Activated CD8-positive, alpha-beta T cell treated with anti-CD3 and anti-CD28 coated beads for 36 hours (primary cell): ENCODE data around the gene CUBN. TPM values are rescaled to one million over a fixed set of nuclear protein-coding genes. Genes with fewer than 3 reads are reported as not detected.
A peak's percentile ranks its signal among the peaks of the same experiment; 100 is the strongest.
"Not testable (repeated sequence)": the region's sequence is repeated elsewhere in the genome, so short reads cannot be mapped to it uniquely, and the experiment has no call there.

Experiments used
- ATAC-seq: fragments of 200-7000 bp; cut with Tn5 transposase; one replicate; pipeline ENCODE4 v1.10.0; 2021; ENCODE audit warnings: mild to moderate bottlenecking, moderate library complexity
- CTCF ChIA-PET: fragments of 350-600 bp; sonication (Branson Sonifier 250); formaldehyde crosslinking; loops from one replicate; lab custom pipeline; 2021; ENCODE audit warnings: antibody characterized with exemption; lab: Charles Lee
- POLR2A ChIA-PET: fragments of 350-600 bp; sonication (Branson Sonifier 250); formaldehyde crosslinking; loops from one replicate; lab custom pipeline; 2021; ENCODE audit warnings: antibody characterized with exemption; lab: Charles Lee
- DNase-seq: peaks from one replicate; pipeline ENCODE4 v3.0.0-alpha.2; 2020
- H3K27ac Mint-ChIP-seq: one replicate; pipeline ENCODE4 v1.8.0; 2021; ENCODE audit warnings: mild to moderate bottlenecking, mixed read lengths
- H3K27me3 Mint-ChIP-seq: one replicate; pipeline ENCODE4 v1.8.0; 2021; ENCODE audit warnings: mixed read lengths
- H3K36me3 Mint-ChIP-seq: one replicate; pipeline ENCODE4 v1.8.0; 2021; ENCODE audit warnings: low read depth, mixed read lengths
- H3K4me1 Mint-ChIP-seq: one replicate; pipeline ENCODE4 v1.8.0; 2021; ENCODE audit warnings: low read depth, mixed read lengths
- H3K4me3 Mint-ChIP-seq: one replicate; pipeline ENCODE4 v1.8.0; 2021; ENCODE audit warnings: mild to moderate bottlenecking, moderate library complexity, mixed read lengths
- H3K9me3 Mint-ChIP-seq: one replicate; pipeline ENCODE4 v1.8.0; 2021; ENCODE audit warnings: mixed read lengths
- intact Hi-C: fragments of 100-400 bp; cut with micrococcal nuclease; formaldehyde crosslinking; loops from one replicate; pipeline ENCODE4 v1.10.0; 2022
- total RNA-seq, 2 experiments: library from RNA; stranded (reverse); gene quantifications; one replicate each; pipeline ENCODE4 v1.2.3, GENCODE V29; 2021
- TF ChIP-seq, protein P1 (sequence below): fragments of 200-600 bp; IDR thresholded peaks from one replicate; pipeline ENCODE4 v1.8.0; 2022; ENCODE audit warnings: antibody characterized with exemption, mild to moderate bottlenecking

CUBN gene
- total RNA-seq, 2 experiments from 2014 or later: 0.38 to 0.65 TPM

DNA sequence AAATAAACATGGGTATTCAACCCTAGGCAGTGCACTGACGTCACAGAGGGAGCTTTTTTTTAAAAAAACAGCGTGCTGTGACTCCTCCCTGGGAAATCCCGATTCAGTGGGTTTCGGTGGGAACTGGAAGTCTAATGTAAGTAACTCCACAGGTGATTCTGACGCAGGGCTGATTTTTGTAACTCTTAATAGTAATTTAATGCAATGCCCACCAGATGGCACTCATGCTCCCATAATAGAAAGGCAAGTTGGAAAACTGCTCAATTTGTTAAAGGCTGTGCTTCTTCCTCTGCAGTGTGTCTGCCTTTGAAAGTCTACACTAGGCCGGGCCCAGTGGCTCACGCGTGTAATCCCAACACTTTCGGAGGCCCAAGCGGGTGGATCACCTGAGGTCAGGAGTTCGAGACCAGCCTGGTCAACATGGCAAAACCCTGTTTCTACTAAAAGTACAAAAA, 301.5 kb downstream of the CUBN start:
- Mint-ChIP-seq H3K27ac (no peak overlapping the region), H3K36me3 (no peaks in the 10 kb centered on the region), H3K27me3 (no peaks in the 10 kb centered on the region), H3K4me1 (no peaks in the 10 kb centered on the region), H3K4me3 (no peak overlapping the region), H3K9me3 (no peaks in the 10 kb centered on the region)
- POLR2A ChIA-PET: interaction anchor here (0.6 to 1.6 kb wide), 4 partner anchors 11 to 426 kb away, joined by 3 to 5 read pairs (median 3); partner anchors contain the start of genes RSU1 and TRDMT1
- TF ChIP-seq, protein P1, sequence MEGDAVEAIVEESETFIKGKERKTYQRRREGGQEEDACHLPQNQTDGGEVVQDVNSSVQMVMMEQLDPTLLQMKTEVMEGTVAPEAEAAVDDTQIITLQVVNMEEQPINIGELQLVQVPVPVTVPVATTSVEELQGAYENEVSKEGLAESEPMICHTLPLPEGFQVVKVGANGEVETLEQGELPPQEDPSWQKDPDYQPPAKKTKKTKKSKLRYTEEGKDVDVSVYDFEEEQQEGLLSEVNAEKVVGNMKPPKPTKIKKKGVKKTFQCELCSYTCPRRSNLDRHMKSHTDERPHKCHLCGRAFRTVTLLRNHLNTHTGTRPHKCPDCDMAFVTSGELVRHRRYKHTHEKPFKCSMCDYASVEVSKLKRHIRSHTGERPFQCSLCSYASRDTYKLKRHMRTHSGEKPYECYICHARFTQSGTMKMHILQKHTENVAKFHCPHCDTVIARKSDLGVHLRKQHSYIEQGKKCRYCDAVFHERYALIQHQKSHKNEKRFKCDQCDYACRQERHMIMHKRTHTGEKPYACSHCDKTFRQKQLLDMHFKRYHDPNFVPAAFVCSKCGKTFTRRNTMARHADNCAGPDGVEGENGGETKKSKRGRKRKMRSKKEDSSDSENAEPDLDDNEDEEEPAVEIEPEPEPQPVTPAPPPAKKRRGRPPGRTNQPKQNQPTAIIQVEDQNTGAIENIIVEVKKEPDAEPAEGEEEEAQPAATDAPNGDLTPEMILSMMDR: peak; percentile 77
- CTCF ChIA-PET: interaction anchor here (0.6 to 2.6 kb wide), 20 partner anchors 9 to 614 kb away, joined by 3 to 27 read pairs (median 4); partner anchors contain the start of gene RSU1
- ATAC-seq (peak; percentile 95), DNase-seq (peak; percentile 66)
- intact Hi-C loops: loop anchor here (5.0 kb wide), 1 partner anchor 429 kb away; no protein-coding TSS in a partner anchor

DNA sequence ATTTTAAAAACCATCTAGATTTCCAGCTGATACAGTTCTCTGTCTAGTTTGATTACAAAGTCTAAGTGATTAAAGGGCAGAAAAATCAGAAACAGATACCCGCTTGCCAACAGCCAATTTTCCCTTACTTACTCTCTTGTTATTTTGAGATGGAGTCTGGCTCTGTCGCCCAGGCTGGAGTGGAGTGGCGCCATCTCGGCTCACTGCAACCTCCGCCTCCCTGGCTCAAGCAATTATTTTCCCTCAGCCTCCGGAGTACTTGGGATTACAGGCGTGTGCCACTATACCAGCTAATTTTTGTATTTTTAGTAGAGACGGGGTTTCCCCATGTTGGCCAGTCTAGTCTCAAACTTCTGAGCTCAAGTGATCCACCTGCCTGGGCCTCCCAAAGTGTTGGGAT, 302.1 kb downstream of the CUBN start:
- ChIA-PET POLR2A (interaction anchor here (0.6 to 1.6 kb wide), 3 partner anchors 10 to 427 kb away, joined by 3 to 5 read pairs (median 3); partner anchors contain the start of genes RSU1 and TRDMT1), CTCF (interaction anchor here (0.6 to 2.6 kb wide), 18 partner anchors 8 to 615 kb away, joined by 3 to 27 read pairs (median 4); partner anchors contain the start of gene RSU1)
- DNase-seq, H3K27ac Mint-ChIP-seq, H3K4me3 Mint-ChIP-seq, H3K36me3 Mint-ChIP-seq, H3K27me3 Mint-ChIP-seq, H3K4me1 Mint-ChIP-seq, ATAC-seq, H3K9me3 Mint-ChIP-seq: not testable (repeated sequence)
- intact Hi-C loops: loop anchor here (5.0 kb wide), 1 partner anchor 430 kb away; no protein-coding TSS in a partner anchor

DNA sequence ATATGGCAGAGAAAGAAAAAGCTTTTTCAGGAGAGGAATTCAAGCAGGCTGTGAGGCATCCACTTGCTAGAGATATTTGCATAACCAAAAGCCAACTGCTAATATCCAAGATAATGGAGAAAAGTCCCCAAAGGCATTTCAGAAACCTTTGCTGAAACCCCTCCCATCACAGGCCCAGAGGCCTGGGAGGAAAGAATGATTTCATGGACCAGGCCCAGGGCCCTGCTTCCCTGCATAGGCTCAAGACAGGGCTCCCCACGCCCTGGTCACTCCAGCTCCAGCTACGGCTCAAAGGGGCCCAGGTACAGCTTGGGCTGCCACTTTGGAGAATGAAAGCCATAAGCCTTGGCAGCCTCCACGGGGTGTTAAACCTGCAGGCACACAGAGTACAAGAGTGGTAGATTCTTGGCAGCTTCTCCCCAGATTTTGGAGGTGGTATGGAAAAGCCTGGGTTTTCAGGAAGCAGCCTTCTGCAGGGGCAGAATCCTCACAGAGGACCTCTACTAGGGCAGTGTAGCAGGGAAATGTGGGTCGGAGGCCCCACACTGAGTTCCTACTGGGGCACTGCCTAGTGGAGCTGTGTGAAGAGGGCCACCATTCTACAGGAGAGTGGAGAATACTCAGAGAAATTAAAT, 306.8 kb downstream of the CUBN start:
- Mint-ChIP-seq H3K4me1 (peaks cover 5% of the 10 kb centered on the region), H3K36me3 (peaks cover 4% of the 10 kb centered on the region), H3K27me3 (no peaks in the 10 kb centered on the region), H3K9me3 (peaks cover 10% of the 10 kb centered on the region), H3K27ac (no peak overlapping the region), H3K4me3 (no peak overlapping the region)
- no peak for DNase-seq
- no peak for ATAC-seq
- ChIA-PET POLR2A (no interaction called here), CTCF (interaction anchor here (1.2 to 3.6 kb wide), 2 partner anchors 20 to 434 kb away, joined by 4 to 10 read pairs; no protein-coding TSS in a partner anchor)
- intact Hi-C loops: no loop called here
- TF ChIP-seq, protein P1: no peak

DNA sequence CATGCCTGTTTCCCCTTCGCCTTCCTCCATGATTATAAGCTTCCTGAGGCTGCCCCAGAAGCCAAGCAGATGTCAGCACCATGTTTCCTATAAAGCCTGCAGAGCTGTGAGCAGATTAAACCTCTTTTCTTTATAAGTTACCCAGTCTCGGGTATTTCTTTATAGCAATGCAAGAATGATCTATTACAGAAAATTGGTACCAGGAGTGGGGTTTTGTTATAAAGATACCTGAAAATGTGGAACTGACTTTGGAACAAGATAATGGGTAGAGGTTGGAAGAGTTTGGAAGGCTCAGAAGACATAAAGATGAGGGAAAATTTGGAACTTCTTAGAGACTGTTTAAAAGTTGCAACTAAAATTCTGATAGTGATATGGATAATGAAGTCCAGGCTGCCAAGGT, 307.6 kb downstream of the CUBN start:
- Mint-ChIP-seq H3K4me3 (no peak overlapping the region), H3K27me3 (no peaks in the 10 kb centered on the region), H3K27ac (no peak overlapping the region), H3K9me3 (peaks cover 10% of the 10 kb centered on the region), H3K4me1 (peaks cover 5% of the 10 kb centered on the region), H3K36me3 (peaks cover 4% of the 10 kb centered on the region)
- DNase-seq (no peak), ATAC-seq (no peak)
- ChIA-PET POLR2A (no interaction called here), CTCF (no interaction called here)
- intact Hi-C loops: no loop called here
- TF ChIP-seq, protein P1: no peak

DNA sequence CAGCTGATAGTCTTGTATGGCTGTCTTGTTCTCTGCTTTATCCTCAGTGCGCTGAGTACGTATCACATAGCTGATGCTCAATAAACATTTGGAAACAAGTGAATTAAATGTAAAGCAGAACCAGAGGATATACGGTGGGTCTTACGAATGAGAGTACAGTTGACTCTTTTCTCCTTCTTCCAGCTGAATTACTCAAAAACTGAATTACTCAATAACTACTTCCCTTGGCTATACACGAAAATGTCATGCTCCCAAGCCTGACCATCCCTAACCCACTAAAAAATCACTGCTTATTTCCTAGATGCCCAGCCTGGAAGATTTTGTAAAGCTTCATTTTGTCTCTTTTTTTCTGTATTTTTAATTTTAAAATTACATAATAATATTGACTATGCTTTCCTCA, 309.2 kb downstream of the CUBN start:
- CTCF ChIA-PET: interaction anchor here (1.2 kb wide), 2 partner anchors 15 to 440 kb away, joined by 3 to 5 read pairs; no protein-coding TSS in a partner anchor
- intact Hi-C loops: no loop called here
- POLR2A ChIA-PET: interaction anchor here (1.1 kb wide), 1 partner anchor 189 kb away, joined by 4 read pairs; no protein-coding TSS in a partner anchor
- Mint-ChIP-seq H3K4me3 (no peak overlapping the region), H3K4me1 (peaks cover 14% of the 10 kb centered on the region), H3K9me3 (peaks cover 10% of the 10 kb centered on the region), H3K27ac (no peak overlapping the region), H3K36me3 (peaks cover 4% of the 10 kb centered on the region), H3K27me3 (no peaks in the 10 kb centered on the region)
- TF ChIP-seq, protein P1: no peak
- DNase-seq (no peak), ATAC-seq (no peak)
